ENCODE results near the gene UBTF.

GRCh38 chr17:44219108-44219615 is 313 bp downstream of the UBTF start:
- TF ChIP-seq POLR2A (IDR thresholded peaks at IDR 0.05) (peak in 2 of 4 donors; percentile 5 to 69), CTCF (IDR thresholded peaks at IDR 0.05) (peak in 5 of 6 experiments; percentile 7 to 78 (median 71))
